Tibial nerve (tissue), 4 donors: Measurements from ENCODE around the gene PNKD.

ENCODE experiments used
- CTCF ChIP-seq, 5 experiments: fragments of 200-600 bp in 3 of 5; fragments of 450-650 bp in 2 of 5; sonication (generic) in 3 of 5; IDR thresholded peaks; one replicate each; pipeline ENCODE4 v1.5.1; 2016 to 2019; ENCODE audit warnings: antibody characterized with exemption in 5 of 5, mild to moderate bottlenecking in 3 of 5, moderate library complexity in 2 of 5
- EP300 ChIP-seq, 2 donors: sonication (generic); formaldehyde crosslinking; IDR thresholded peaks; one replicate each; pipeline ENCODE4 v1.6.1; 2017; ENCODE audit warnings: antibody characterized with exemption in 2 of 2, mild to moderate bottlenecking in 1 of 2
- POLR2A ChIP-seq, 2 donors: fragments of 450-650 bp; IDR thresholded peaks; one replicate each; pipeline ENCODE4 v1.6.1; 2017; ENCODE audit warnings: antibody characterized with exemption in 2 of 2, mild to moderate bottlenecking in 2 of 2, moderate library complexity in 2 of 2

- TF ChIP-seq CTCF (IDR thresholded peaks at IDR 0.05) (no peak), EP300 (IDR thresholded peaks at IDR 0.05) (no peak), POLR2A (IDR thresholded peaks at IDR 0.05) (no peak)
Measured at GRCh38 chr2:218341381-218341780, 71.1 kb downstream of the PNKD start.
